Left lung (tissue), 10 donors: ENCODE results near the gene FN1. TPM values are rescaled to one million over a fixed set of nuclear protein-coding genes. Genes with fewer than 3 reads are reported as not detected.

Experiments
- ATAC-seq: fragments of 200-7000 bp; cut with Tn5 transposase; one replicate; pipeline ENCODE4 v1.9.1; 2020; ENCODE audit warnings: moderate library complexity
- DNase-seq, 4 donors: peaks; one replicate each; pipeline ENCODE4 v3.0.0-alpha.2; 2013 to 2020
- H3K27ac ChIP-seq, 2 donors: fragments of 200-600 bp; sonication (generic) in 1 of 2; one replicate each; pipeline versions ENCODE4 v1.5.0 to v1.8.0; 2020 to 2021
- H3K27me3 ChIP-seq, 2 donors: fragments of 200-600 bp; sonication (generic) in 1 of 2; one replicate each; pipeline versions ENCODE4 v1.5.0 to v1.8.0; 2020 to 2021
- H3K36me3 ChIP-seq, 2 donors: fragments of 200-600 bp; sonication (generic) in 1 of 2; one replicate each; pipeline versions ENCODE4 v1.5.0 to v1.8.0; 2020 to 2021
- H3K4me1 ChIP-seq, 2 donors: fragments of 200-600 bp; one replicate each; pipeline ENCODE4 v1.8.0; 2021
- H3K4me3 ChIP-seq, 2 donors: fragments of 200-600 bp; sonication (generic) in 1 of 2; one replicate each; pipeline versions ENCODE4 v1.5.0 to v1.8.0; 2020 to 2021; ENCODE audit warnings: mild to moderate bottlenecking in 1 of 2
- H3K9me3 ChIP-seq, 2 donors: fragments of 200-600 bp; sonication (generic) in 1 of 2; one replicate each; pipeline versions ENCODE4 v1.5.0 to v1.8.0; 2020 to 2021
- intact Hi-C, 2 donors: fragments of 100-400 bp; cut with DNase I; formaldehyde crosslinking; loops; one replicate each; pipeline versions ENCODE4 v1.11.2 to v1.14.2; 2022
- polyA plus RNA-seq, 6 donors: library from polyadenylated mRNA; unstranded; fragments of 120-200 nt; gene quantifications; one replicate each; pipeline ENCODE4 v1.2.1, GENCODE V29; 2013; ENCODE audit not compliant: insufficient read length in 6 of 6
- total RNA-seq, 2 donors: library from RNA; stranded (reverse); fragmentation: NEBNext Ultra II Directional; extraction: Animal tissue kit (Norgen Biotek cat#: 25700); gene quantifications; one replicate each; pipeline ENCODE4 v1.2.1, GENCODE V29; 2021
- TF ChIP-seq, protein P1 (sequence below), 2 donors: fragments of 200-600 bp; sonication (generic) in 1 of 2; IDR thresholded peaks; one replicate each; pipeline versions ENCODE4 v1.5.0 to v1.8.0; 2021; ENCODE audit warnings: antibody characterized with exemption in 2 of 2
- donor health status: DM: no; HTN: yes; CAD: no.
- donor health status: DM: no; HTN: no; CAD: no.

The FN1 gene
- total and polyA plus RNA-seq, 8 donors, result 1,663 to 3,073 (median 1,855) TPM

DNA sequence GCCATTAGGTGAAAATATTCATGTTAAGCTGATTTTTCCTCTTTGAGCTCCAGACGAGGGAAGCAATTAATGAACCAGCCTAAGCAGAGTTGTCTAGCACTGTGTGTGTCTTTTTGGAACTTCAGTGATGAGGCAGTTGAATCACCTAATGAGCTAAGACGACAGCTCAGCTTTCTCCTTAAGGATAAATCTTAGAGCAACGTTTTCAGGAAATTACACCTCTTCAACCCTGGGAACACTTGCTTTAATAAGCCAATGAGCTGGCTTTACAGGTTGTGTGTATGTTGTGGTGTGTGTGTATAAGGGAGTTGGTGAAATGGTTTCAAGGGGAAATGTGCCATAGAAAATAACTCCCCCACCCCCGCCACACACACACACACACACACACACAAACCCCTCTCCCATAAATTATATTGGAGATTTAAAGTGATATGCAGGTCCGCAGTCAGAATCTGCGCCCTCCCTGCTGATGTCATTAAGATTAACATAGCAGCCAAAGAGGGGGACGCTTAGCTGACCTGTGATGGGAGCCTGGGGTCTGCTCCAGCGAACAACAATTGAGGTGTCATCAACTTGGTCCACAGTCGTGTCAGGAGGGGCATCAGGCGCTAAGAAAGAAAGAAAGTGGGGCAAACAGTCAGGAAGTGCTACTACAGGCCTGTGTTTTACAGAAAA, 28.1 kb downstream of the FN1 start:
- Histone ChIP-seq H3K27me3 (no peaks in the 10 kb centered on the region), H3K27ac (no peak overlapping the region), H3K4me1 (no peaks in the 10 kb centered on the region), H3K4me3 (no peak overlapping the region), H3K36me3 (peaks cover 0 to 36% of the 10 kb centered on the region in 2 donors), H3K9me3 (no peaks in the 10 kb centered on the region)
- TF ChIP-seq, protein P1, sequence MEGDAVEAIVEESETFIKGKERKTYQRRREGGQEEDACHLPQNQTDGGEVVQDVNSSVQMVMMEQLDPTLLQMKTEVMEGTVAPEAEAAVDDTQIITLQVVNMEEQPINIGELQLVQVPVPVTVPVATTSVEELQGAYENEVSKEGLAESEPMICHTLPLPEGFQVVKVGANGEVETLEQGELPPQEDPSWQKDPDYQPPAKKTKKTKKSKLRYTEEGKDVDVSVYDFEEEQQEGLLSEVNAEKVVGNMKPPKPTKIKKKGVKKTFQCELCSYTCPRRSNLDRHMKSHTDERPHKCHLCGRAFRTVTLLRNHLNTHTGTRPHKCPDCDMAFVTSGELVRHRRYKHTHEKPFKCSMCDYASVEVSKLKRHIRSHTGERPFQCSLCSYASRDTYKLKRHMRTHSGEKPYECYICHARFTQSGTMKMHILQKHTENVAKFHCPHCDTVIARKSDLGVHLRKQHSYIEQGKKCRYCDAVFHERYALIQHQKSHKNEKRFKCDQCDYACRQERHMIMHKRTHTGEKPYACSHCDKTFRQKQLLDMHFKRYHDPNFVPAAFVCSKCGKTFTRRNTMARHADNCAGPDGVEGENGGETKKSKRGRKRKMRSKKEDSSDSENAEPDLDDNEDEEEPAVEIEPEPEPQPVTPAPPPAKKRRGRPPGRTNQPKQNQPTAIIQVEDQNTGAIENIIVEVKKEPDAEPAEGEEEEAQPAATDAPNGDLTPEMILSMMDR (IDR thresholded peaks at IDR 0.05), result no peak
- intact Hi-C loops, result no loop called here
- ATAC-seq (no peak), DNase-seq (no peak)

DNA sequence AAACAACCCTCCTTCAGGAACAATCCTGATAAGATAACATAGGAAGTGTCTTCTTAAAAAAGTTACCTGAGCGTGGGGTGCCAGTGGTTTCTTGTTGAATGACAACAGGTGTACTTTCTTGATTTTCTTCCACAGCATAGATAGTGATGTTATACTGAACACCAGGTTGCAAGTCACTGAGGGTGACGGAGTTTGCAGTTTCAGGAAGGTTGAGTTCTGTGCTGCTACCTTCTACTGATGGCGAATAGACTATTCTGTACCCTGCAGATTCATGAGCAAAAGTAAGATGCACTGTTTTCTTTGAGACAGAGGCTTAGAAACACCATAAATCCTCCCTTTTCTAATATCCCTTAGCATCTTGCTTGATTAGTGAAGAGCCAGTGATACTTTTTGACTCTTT, 28.8 kb downstream of the FN1 start:
- H3K36me3 ChIP-seq, result peaks cover 0 to 36% of the 10 kb centered on the region in 2 donors
- H3K27ac ChIP-seq, result no peak overlapping the region
- H3K4me1 ChIP-seq, result no peaks in the 10 kb centered on the region
- H3K27me3 ChIP-seq, result no peaks in the 10 kb centered on the region
- H3K4me3 ChIP-seq, result no peak overlapping the region
- no peak for DNase-seq
- ATAC-seq, result no peak
- intact Hi-C loops, result no loop called here
- H3K9me3 ChIP-seq, result no peaks in the 10 kb centered on the region
- TF ChIP-seq, protein P1 (IDR thresholded peaks at IDR 0.05), result no peak

- no peak for DNase-seq
- no peaks in the 10 kb centered on the region for H3K4me1 ChIP-seq
- no peaks in the 10 kb centered on the region for H3K9me3 ChIP-seq
- no peak for ATAC-seq
- H3K27me3 ChIP-seq, result no peaks in the 10 kb centered on the region
- H3K4me3 ChIP-seq, result no peak overlapping the region
- TF ChIP-seq, protein P1 (IDR thresholded peaks at IDR 0.05), result no peak
- H3K36me3 ChIP-seq, result peaks cover 0 to 36% of the 10 kb centered on the region in 2 donors
- intact Hi-C loops, result no loop called here
- H3K27ac ChIP-seq, result no peak overlapping the region
Measured at GRCh38 chr2:215405722-215406581, 29.9 kb downstream of the FN1 start.

GRCh38 chr2:215404348-215405012, 31.4 kb downstream of the FN1 start:
- no peak for DNase-seq
- peaks cover 0 to 31% of the 10 kb centered on the region in 2 donors for H3K36me3 ChIP-seq
- TF ChIP-seq, protein P1 (IDR thresholded peaks at IDR 0.05), result no peak
- no peak for ATAC-seq
- no peaks in the 10 kb centered on the region for H3K4me1 ChIP-seq
- no peak overlapping the region for H3K4me3 ChIP-seq
- intact Hi-C loops, result no loop called here
- no peaks in the 10 kb centered on the region for H3K9me3 ChIP-seq
- H3K27me3 ChIP-seq, result no peaks in the 10 kb centered on the region
- no peak overlapping the region for H3K27ac ChIP-seq
